OCI-LY1 (cell line): ENCODE data around the gene EPHA2.

ENCODE experiments used
- EZH2 ChIP-seq: fragments of 200-600 bp; sonication (generic), shearing (Covaris generic); IDR thresholded peaks from 2 replicates; pipeline ENCODE4 v1.8.0; 2017; ENCODE audit warnings: borderline replicate concordance, mixed run types, mild to moderate bottlenecking, antibody characterized with exemption, low read length, moderate library complexity, mixed read lengths
- TF ChIP-seq, protein P1 (sequence below): fragments of 200-600 bp; sonication (generic), shearing (Covaris generic); IDR thresholded peaks from 2 replicates; pipeline ENCODE4 v1.5.1; 2017; ENCODE audit warnings: mild to moderate bottlenecking, antibody characterized with exemption, low read length, moderate library complexity, mixed read lengths

- TF ChIP-seq, protein P1, sequence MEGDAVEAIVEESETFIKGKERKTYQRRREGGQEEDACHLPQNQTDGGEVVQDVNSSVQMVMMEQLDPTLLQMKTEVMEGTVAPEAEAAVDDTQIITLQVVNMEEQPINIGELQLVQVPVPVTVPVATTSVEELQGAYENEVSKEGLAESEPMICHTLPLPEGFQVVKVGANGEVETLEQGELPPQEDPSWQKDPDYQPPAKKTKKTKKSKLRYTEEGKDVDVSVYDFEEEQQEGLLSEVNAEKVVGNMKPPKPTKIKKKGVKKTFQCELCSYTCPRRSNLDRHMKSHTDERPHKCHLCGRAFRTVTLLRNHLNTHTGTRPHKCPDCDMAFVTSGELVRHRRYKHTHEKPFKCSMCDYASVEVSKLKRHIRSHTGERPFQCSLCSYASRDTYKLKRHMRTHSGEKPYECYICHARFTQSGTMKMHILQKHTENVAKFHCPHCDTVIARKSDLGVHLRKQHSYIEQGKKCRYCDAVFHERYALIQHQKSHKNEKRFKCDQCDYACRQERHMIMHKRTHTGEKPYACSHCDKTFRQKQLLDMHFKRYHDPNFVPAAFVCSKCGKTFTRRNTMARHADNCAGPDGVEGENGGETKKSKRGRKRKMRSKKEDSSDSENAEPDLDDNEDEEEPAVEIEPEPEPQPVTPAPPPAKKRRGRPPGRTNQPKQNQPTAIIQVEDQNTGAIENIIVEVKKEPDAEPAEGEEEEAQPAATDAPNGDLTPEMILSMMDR: no peak
- TF ChIP-seq EZH2: no peak
Measured at GRCh38 chr1:16101623-16102022, 54.2 kb downstream of the EPHA2 start.
